Measurements from ENCODE around the gene HUNK. TPM values are rescaled to one million over a fixed set of nuclear protein-coding genes. Genes with fewer than 3 reads are reported as not detected.

The HUNK gene
- total RNA-seq, 1 donor from 2014 or later = 0.77 TPM

DNA sequence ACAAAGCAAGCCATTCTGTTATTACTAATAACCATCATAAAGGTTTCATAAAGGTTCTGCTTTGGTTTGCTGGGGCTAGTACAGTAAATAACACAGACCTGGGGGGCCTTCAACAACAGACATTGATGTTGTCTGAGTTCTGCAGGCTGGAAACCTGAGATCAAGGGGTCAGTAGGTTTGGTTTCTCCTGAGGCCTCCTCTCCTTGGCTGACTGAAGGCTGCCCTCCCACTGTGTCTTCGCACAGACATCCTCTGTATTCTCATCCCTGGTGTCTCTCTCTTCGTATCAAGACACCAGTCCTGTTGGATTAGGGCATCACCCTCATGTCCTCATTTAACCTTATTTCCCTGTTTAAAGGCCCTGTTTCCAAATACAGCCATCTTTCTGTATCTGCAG, 37.3 kb downstream of the HUNK start:
- no peak for DNase-seq (ENCODE audit: low read depth)
- peaks cover 9% of the 10 kb centered on the region for H3K4me1 ChIP-seq (ENCODE audit: insufficient read depth, low read length)
- no peak for FAIRE-seq
- H3K4me3 ChIP-seq (ENCODE audit: insufficient read depth, low read depth, low read length) = no peak overlapping the region
- H3K36me3 ChIP-seq (ENCODE audit: insufficient read depth, low read length) = no peaks in the 10 kb centered on the region
- H3K4me3 Mint-ChIP-seq (ENCODE audit: unreplicated experiment) = no peak overlapping the region
- H3K27me3 Mint-ChIP-seq (ENCODE audit: low read depth, unreplicated experiment) = peaks cover 3% of the 10 kb centered on the region
- no peaks in the 10 kb centered on the region for H3K9me3 ChIP-seq (ENCODE audit: insufficient read depth, low read depth, low read length)
- H3K9me3 Mint-ChIP-seq (ENCODE audit: unreplicated experiment) = peaks cover 4% of the 10 kb centered on the region
- H3K4me2 ChIP-seq (ENCODE audit: low read length) = no peak overlapping the region
- peaks cover 7% of the 10 kb centered on the region for H3K27me3 ChIP-seq (ENCODE audit: insufficient read depth, low read length)
- H3K36me3 Mint-ChIP-seq (ENCODE audit: low read depth, unreplicated experiment) = no peaks in the 10 kb centered on the region
- no peak overlapping the region for H3K9ac ChIP-seq (ENCODE audit: low read length)
- no peak overlapping the region for H3K27ac Mint-ChIP-seq (ENCODE audit: unreplicated experiment)
- peaks cover 11% of the 10 kb centered on the region for H3K4me1 Mint-ChIP-seq (ENCODE audit: low read depth, unreplicated experiment)
- no peaks in the 10 kb centered on the region for H3K79me2 ChIP-seq (ENCODE audit: insufficient read depth, low read length)
- H3K27ac ChIP-seq (ENCODE audit: low read depth, low read length) = no peak overlapping the region
- TF ChIP-seq EZH2 (IDR thresholded peaks at IDR 0.05; ENCODE audit: insufficient read depth, low read length) = no peak
- TF ChIP-seq, protein P1, sequence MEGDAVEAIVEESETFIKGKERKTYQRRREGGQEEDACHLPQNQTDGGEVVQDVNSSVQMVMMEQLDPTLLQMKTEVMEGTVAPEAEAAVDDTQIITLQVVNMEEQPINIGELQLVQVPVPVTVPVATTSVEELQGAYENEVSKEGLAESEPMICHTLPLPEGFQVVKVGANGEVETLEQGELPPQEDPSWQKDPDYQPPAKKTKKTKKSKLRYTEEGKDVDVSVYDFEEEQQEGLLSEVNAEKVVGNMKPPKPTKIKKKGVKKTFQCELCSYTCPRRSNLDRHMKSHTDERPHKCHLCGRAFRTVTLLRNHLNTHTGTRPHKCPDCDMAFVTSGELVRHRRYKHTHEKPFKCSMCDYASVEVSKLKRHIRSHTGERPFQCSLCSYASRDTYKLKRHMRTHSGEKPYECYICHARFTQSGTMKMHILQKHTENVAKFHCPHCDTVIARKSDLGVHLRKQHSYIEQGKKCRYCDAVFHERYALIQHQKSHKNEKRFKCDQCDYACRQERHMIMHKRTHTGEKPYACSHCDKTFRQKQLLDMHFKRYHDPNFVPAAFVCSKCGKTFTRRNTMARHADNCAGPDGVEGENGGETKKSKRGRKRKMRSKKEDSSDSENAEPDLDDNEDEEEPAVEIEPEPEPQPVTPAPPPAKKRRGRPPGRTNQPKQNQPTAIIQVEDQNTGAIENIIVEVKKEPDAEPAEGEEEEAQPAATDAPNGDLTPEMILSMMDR (IDR thresholded peaks at IDR 0.05; ENCODE audit: insufficient read depth, low read depth, low read length) = no peak
- H4K20me1 ChIP-seq (ENCODE audit: insufficient read depth, low read length) = no peaks in the 10 kb centered on the region
- no peak overlapping the region for H2AFZ ChIP-seq (ENCODE audit: low read depth, low read length)

DNA sequence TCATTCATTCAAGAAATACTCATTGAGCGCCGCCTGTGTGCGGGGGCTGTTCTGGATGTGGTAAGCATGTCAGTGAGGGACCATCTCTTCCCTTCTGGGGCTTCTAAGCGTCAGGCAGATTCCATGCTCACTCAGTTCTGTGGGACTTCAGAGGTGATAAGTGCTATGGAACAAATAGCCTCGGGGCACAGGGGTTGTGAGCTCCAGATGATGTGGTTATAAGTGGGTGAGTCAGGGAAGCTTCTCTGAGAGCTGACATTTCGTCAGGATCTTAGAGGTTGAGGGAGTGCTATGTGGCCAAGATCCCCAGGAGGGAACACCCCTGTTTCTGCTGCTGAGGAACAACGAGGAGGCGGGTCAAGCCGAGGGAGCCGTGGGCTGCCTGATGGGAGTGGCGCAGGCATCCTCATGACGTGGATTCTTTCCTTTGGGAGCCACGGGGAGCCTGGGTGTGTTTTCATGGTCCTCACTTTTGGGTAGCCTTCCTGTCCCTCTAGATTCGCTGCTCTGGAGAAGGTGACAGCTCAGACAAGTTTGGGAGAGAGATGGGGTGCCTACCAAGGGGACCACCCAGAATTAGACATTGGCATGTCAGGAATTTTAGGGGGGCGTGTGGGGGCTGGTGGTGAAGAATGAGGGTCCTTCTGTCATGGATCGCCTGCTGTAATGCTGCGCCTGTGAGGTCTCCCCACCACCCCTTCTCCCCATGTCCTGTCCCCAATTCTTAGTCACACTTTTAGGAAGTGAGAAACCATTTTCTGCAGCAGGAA, 38.5 kb downstream of the HUNK start:
- H3K36me3 Mint-ChIP-seq (ENCODE audit: low read depth, unreplicated experiment) = no peaks in the 10 kb centered on the region
- peak; percentile 17 for DNase-seq (ENCODE audit: low read depth)
- H3K27me3 Mint-ChIP-seq (ENCODE audit: low read depth, unreplicated experiment) = peaks cover 3% of the 10 kb centered on the region
- H3K79me2 ChIP-seq (ENCODE audit: insufficient read depth, low read length) = no peaks in the 10 kb centered on the region
- peak; percentile 55 for FAIRE-seq
- no peak overlapping the region for H3K27ac ChIP-seq (ENCODE audit: low read depth, low read length)
- H3K4me3 ChIP-seq (ENCODE audit: insufficient read depth, low read depth, low read length) = no peak overlapping the region
- no peak overlapping the region for H3K4me2 ChIP-seq (ENCODE audit: low read length)
- no peaks in the 10 kb centered on the region for H4K20me1 ChIP-seq (ENCODE audit: insufficient read depth, low read length)
- no peaks in the 10 kb centered on the region for H3K36me3 ChIP-seq (ENCODE audit: insufficient read depth, low read length)
- no peak overlapping the region for H3K9ac ChIP-seq (ENCODE audit: low read length)
- TF ChIP-seq, protein P1 (IDR thresholded peaks at IDR 0.05; ENCODE audit: insufficient read depth, low read depth, low read length) = no peak
- TF ChIP-seq EZH2 (IDR thresholded peaks at IDR 0.05; ENCODE audit: insufficient read depth, low read length) = no peak
- H3K4me1 Mint-ChIP-seq (ENCODE audit: low read depth, unreplicated experiment) = peaks cover 11% of the 10 kb centered on the region
- no peak overlapping the region for H2AFZ ChIP-seq (ENCODE audit: low read depth, low read length)
- no peak overlapping the region for H3K27ac Mint-ChIP-seq (ENCODE audit: unreplicated experiment)
- peaks cover 7% of the 10 kb centered on the region for H3K27me3 ChIP-seq (ENCODE audit: insufficient read depth, low read length)
- H3K9me3 ChIP-seq (ENCODE audit: insufficient read depth, low read depth, low read length) = no peaks in the 10 kb centered on the region
- peaks cover 3% of the 10 kb centered on the region for H3K4me1 ChIP-seq (ENCODE audit: insufficient read depth, low read length)
- peaks cover 4% of the 10 kb centered on the region for H3K9me3 Mint-ChIP-seq (ENCODE audit: unreplicated experiment)
- no peak overlapping the region for H3K4me3 Mint-ChIP-seq (ENCODE audit: unreplicated experiment)

- Histone ChIP-seq H3K27ac (ENCODE audit: low read depth, low read length) (no peak overlapping the region), H3K36me3 (ENCODE audit: insufficient read depth, low read length) (no peaks in the 10 kb centered on the region), H3K79me2 (ENCODE audit: insufficient read depth, low read length) (no peaks in the 10 kb centered on the region), H3K4me3 (ENCODE audit: insufficient read depth, low read depth, low read length) (no peak overlapping the region), H3K4me1 (ENCODE audit: insufficient read depth, low read length) (peaks cover 3% of the 10 kb centered on the region), H2AFZ (ENCODE audit: low read depth, low read length) (no peak overlapping the region), H3K27me3 (ENCODE audit: insufficient read depth, low read length) (peaks cover 7% of the 10 kb centered on the region), H3K9ac (ENCODE audit: low read length) (no peak overlapping the region), H4K20me1 (ENCODE audit: insufficient read depth, low read length) (no peaks in the 10 kb centered on the region), H3K4me2 (ENCODE audit: low read length) (no peak overlapping the region), H3K9me3 (ENCODE audit: insufficient read depth, low read depth, low read length) (no peaks in the 10 kb centered on the region)
- TF ChIP-seq EZH2 (IDR thresholded peaks at IDR 0.05; ENCODE audit: insufficient read depth, low read length) = no peak
- TF ChIP-seq, protein P1 (IDR thresholded peaks at IDR 0.05; ENCODE audit: insufficient read depth, low read depth, low read length) = no peak
- Mint-ChIP-seq H3K4me1 (ENCODE audit: low read depth, unreplicated experiment) (peaks cover 11% of the 10 kb centered on the region), H3K4me3 (ENCODE audit: unreplicated experiment) (no peak overlapping the region), H3K9me3 (ENCODE audit: unreplicated experiment) (peaks cover 2% of the 10 kb centered on the region), H3K27ac (ENCODE audit: unreplicated experiment) (no peak overlapping the region), H3K27me3 (ENCODE audit: low read depth, unreplicated experiment) (peaks cover 3% of the 10 kb centered on the region), H3K36me3 (ENCODE audit: low read depth, unreplicated experiment) (no peaks in the 10 kb centered on the region)
- FAIRE-seq (no peak), DNase-seq (ENCODE audit: low read depth) (no peak)
Observed at GRCh38 chr21:31912501-31912900, 39.7 kb downstream of the HUNK start.

All from astrocyte (in vitro differentiated cells and primary cell).